NT2/D1 (cell line): ENCODE results near the gene DPM2.

ENCODE experiments used
- YY1 ChIP-seq: IDR thresholded peaks from 2 replicates; pipeline ENCODE4 v1.6.1; 2011; ENCODE audit not compliant: insufficient read length, insufficient read depth
- ZNF274 ChIP-seq: IDR thresholded peaks from 2 replicates; pipeline ENCODE4 v1.6.1; 2011; ENCODE audit warnings: mild to moderate bottlenecking, low read depth, low read length

- TF ChIP-seq YY1 (no peak), ZNF274 (no peak)
Measured at GRCh38 chr9:127959398-127959797, 21.7 kb upstream of the DPM2 start.
